ENCODE results near the gene NAPB.

Gene NAPB

DNA sequence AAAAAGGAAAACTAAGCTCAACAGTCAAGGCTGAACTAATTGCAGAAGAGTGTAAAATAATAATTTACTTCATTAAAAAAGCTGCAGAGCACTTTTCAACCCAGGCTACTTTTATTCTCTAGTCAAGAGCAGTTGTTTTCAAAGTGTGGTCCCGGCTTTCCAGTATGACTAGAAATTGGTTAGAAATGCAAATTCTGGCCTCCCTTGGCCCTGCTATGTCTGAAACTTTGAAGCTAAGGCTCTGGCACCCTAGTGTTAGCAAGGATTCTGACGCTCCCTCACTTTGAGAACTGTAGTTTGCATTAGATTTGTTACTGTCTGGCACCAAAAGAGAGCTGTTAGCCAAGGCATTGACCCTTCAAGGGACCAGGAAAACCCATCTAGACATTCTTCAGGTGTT lies 80.2 kb downstream of the NAPB start:
- TF ChIP-seq, protein P1, sequence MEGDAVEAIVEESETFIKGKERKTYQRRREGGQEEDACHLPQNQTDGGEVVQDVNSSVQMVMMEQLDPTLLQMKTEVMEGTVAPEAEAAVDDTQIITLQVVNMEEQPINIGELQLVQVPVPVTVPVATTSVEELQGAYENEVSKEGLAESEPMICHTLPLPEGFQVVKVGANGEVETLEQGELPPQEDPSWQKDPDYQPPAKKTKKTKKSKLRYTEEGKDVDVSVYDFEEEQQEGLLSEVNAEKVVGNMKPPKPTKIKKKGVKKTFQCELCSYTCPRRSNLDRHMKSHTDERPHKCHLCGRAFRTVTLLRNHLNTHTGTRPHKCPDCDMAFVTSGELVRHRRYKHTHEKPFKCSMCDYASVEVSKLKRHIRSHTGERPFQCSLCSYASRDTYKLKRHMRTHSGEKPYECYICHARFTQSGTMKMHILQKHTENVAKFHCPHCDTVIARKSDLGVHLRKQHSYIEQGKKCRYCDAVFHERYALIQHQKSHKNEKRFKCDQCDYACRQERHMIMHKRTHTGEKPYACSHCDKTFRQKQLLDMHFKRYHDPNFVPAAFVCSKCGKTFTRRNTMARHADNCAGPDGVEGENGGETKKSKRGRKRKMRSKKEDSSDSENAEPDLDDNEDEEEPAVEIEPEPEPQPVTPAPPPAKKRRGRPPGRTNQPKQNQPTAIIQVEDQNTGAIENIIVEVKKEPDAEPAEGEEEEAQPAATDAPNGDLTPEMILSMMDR (IDR thresholded peaks at IDR 0.05) = no peak

DNA sequence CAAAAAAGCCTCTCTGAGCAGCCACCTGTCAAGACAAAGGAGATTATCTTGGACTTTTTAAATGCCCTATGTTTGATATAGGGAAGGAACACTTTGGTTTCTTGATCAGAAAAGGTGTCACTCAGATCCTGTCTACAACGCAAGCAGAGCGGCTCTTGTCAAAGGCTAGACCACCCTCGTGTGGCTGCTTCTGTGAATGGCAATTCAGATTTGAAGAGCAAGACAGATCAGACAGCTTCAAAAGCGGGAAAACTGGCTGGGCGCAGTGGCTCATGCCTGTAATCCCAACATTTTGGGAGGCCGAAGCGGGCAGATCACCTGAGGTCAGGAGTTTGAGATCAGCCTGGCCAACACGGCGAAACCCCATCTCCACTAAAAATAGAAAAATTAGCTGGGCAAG lies 80.8 kb downstream of the NAPB start:
- TF ChIP-seq, protein P1 (IDR thresholded peaks at IDR 0.05) = peak; percentile 77

DNA sequence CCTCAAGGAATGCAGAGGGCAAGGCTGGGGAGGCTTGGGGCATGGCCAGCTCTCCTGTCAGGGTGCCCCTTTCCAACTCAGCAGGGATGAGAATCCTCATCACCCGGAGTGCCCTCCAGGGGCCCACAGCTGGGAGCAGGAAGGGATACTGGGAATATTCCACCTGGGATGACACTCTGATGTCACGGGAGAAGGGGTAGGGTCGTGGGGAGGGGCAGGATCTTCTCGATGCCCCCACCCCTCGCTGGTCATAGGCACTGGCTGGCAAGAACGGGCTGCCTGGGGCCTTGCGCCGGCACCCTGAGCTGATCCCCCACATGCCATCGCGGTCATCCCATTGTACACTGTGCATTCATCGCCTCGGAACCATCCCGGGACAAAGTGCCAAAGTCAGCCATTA lies 81.3 kb downstream of the NAPB start:
- TF ChIP-seq, protein P1 (IDR thresholded peaks at IDR 0.05) = no peak

DNA sequence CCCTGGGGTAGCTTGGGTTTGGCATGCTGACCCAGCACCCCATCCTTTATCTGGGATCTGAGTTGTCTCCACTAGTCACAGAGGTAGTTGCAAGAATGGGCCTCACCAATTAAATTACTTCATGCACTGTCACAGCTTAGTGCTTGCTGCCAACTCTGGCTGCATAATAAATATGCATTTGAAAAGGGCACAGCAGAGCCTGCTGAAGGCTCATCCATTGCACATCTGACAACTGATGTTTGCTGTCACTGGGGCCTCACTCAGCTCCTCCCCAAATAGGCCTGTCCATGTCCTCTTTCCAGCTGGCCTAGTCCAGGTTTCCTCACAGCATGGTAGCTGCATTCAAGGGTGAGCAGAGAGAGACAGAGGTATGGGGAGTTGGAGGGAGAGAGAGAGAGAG lies 84.0 kb downstream of the NAPB start:
- TF ChIP-seq, protein P1 (IDR thresholded peaks at IDR 0.05) = no peak

DNA sequence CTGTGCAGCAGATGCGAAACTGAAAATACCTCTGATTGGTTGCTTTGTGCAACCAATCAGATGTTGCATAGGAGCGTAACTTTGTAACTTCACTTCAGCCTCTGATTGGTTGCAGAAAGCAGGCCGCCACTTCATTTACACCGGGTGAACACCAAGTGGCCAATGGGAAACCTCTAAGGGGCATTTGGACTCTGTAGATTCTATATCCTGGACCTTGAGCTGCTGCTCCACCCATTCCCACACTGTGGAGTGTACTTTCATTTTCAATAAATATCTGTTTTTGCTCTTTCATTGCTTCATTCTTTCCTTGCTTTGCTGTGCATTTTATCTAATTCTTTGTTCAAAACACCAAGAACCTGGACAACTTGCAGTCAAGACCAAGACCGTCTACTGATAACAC lies 84.8 kb downstream of the NAPB start:
- TF ChIP-seq, protein P1 (IDR thresholded peaks at IDR 0.05) = no peak

DNA sequence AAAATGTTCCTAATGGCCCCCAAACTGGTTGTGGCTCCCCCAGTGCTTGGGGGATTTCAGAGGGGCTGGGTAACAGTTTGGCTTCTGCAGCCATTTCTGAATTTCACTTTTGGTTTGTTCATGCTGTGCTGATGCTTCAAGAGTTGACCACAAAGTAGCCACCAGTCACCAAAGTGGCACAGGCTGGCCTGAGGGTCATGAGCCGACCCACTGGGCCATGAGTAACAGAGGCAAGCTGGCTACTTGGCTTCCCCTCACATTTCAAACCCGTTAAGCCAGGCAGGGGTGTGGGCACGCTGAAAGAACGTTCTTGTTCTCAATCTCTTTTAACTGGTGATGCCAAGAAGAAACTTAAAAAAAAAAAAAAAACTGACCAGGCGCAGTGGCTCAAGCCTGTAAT lies 85.8 kb downstream of the NAPB start:
- TF ChIP-seq, protein P1 (IDR thresholded peaks at IDR 0.05) = no peak

DNA sequence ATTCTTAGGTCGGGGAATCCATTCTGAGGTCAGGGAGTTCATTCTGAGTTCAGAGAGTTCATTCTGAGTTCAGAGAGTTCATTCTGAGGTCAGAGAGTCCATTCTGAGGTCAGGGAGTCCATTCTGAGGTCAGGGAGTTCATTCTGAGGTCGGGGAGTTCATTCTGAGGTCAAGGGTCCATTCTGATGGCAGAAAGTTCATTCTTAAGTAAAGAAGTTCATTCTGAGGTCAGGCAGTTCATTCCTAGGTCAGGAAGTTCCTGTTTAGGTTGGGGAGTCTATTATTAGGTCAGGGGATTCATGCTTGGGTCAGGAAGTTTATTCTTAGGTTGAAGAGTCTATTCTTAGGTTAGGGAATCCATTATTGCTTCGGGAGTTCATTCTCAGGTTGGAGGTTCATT lies 87.2 kb downstream of the NAPB start:
- TF ChIP-seq, protein P1 (IDR thresholded peaks at IDR 0.05) = no peak

DNA sequence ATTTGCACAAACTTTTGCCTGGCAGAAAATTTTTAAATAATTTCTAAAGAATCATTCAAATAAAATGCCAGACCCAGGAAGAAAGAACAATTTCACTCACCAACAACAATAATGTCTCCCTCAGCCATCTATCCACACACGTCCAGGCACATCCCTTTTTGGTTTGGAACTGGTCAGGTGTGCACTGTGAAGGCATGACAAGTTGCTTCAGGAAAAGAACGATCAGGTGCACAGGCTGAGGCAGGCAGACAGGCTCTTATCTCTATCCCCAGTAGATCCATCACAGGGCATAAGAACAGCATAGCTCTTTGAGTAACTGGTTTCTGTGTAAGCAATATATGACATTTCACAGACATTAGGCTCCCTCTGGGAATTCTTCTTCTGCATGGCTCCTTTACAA lies 88.8 kb downstream of the NAPB start:
- TF ChIP-seq, protein P1 (IDR thresholded peaks at IDR 0.05) = no peak

Data from LNCAP (cell line).